Measurements from ENCODE around the gene CCDC185. TPM values are rescaled to one million over a fixed set of nuclear protein-coding genes. Genes with fewer than 3 reads are reported as not detected.
"Not testable (repeated sequence)": the region's sequence is repeated elsewhere in the genome, so short reads cannot be mapped to it uniquely, and the experiment has no call there.

CCDC185 gene
- total RNA-seq, 1 donor from 2014 or later = not detected

DNA sequence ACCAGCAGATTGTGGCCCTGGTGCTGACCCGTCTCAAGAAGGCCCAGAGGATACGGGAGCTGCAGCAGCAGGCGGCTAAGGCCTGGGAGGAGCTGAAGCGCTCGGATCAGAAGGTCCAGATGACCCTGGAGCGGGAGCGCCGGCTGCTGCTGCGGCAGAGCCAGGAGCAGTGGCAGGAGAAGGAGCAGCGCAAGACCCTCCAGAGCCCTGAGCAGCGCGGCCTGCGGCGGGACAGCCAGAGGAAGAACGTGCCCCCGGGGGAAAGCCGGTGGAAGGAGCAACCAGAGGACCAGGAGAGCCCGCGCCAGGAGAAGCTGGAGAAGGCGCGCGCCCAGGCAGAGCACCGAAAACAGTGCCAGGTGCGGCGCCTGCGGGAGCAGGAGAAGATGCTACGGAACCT lies 1.0 kb downstream of the CCDC185 start:
- Mint-ChIP-seq H3K4me1 (ENCODE audit: unreplicated experiment) (no peaks in the 10 kb centered on the region), H3K9me3 (ENCODE audit: unreplicated experiment) (peaks cover 4% of the 10 kb centered on the region), H3K4me3 (ENCODE audit: unreplicated experiment) (no peak overlapping the region), H3K36me3 (ENCODE audit: unreplicated experiment) (no peaks in the 10 kb centered on the region), H3K27me3 (ENCODE audit: unreplicated experiment) (no peaks in the 10 kb centered on the region), H3K27ac (ENCODE audit: unreplicated experiment) (no peak overlapping the region)
- no peak for DNase-seq (ENCODE audit: extremely low spot score, unreplicated experiment)
- TF ChIP-seq, protein P1, sequence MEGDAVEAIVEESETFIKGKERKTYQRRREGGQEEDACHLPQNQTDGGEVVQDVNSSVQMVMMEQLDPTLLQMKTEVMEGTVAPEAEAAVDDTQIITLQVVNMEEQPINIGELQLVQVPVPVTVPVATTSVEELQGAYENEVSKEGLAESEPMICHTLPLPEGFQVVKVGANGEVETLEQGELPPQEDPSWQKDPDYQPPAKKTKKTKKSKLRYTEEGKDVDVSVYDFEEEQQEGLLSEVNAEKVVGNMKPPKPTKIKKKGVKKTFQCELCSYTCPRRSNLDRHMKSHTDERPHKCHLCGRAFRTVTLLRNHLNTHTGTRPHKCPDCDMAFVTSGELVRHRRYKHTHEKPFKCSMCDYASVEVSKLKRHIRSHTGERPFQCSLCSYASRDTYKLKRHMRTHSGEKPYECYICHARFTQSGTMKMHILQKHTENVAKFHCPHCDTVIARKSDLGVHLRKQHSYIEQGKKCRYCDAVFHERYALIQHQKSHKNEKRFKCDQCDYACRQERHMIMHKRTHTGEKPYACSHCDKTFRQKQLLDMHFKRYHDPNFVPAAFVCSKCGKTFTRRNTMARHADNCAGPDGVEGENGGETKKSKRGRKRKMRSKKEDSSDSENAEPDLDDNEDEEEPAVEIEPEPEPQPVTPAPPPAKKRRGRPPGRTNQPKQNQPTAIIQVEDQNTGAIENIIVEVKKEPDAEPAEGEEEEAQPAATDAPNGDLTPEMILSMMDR (IDR thresholded peaks at IDR 0.05) = no peak

DNA sequence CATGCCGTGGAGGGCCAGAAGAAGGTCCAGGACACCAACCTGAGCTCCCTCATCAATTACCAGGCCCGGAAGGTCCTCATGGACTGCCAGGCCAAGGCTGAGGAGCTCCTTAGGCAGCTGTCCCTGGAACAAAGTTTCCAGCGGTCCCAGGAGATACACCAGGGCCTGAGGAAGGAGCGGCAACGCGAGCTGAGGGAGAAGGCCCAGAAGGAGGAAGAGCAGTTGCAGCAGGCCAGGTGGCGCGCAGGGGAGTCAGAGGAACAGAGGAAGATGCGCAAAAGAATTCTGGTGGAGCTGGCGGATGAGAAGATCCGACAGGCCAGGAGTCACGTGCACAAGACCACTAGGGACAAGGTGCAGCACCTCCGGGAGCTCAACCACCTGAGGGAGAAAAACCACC lies 1.5 kb downstream of the CCDC185 start:
- H3K9me3 Mint-ChIP-seq (ENCODE audit: unreplicated experiment) = peaks cover 4% of the 10 kb centered on the region
- DNase-seq (ENCODE audit: extremely low spot score, unreplicated experiment) = no peak
- H3K4me1 Mint-ChIP-seq (ENCODE audit: unreplicated experiment) = no peaks in the 10 kb centered on the region
- no peaks in the 10 kb centered on the region for H3K27me3 Mint-ChIP-seq (ENCODE audit: unreplicated experiment)
- H3K4me3 Mint-ChIP-seq (ENCODE audit: unreplicated experiment) = no peak overlapping the region
- H3K27ac Mint-ChIP-seq (ENCODE audit: unreplicated experiment) = no peak overlapping the region
- H3K36me3 Mint-ChIP-seq (ENCODE audit: unreplicated experiment) = no peaks in the 10 kb centered on the region
- TF ChIP-seq, protein P1 (IDR thresholded peaks at IDR 0.05) = no peak

DNA sequence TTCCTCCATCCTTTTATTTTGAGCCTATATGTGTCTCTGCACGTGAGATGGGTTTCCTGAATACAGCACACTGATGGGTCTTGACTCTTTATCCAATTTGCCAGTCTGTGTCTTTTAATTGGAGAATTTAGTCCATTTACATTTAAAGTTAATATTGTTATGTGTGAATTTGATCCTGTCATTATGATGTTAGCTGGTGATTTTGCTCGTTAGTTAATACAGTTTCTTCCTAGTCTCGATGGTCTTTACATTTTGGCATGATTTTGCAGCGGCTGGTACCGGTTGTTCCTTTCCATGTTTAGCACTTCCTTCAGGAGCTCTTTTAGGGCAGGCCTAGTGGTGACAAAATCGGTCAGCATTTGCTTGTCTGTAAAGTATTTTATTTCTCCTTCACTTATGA lies 6.2 kb downstream of the CCDC185 start:
- H3K9me3 Mint-ChIP-seq (ENCODE audit: unreplicated experiment) = peaks cover 24% of the 10 kb centered on the region
- not testable (repeated sequence) for H3K36me3 Mint-ChIP-seq (ENCODE audit: unreplicated experiment); DNase-seq (ENCODE audit: extremely low spot score, unreplicated experiment); H3K4me1 Mint-ChIP-seq (ENCODE audit: unreplicated experiment); H3K27me3 Mint-ChIP-seq (ENCODE audit: unreplicated experiment); H3K4me3 Mint-ChIP-seq (ENCODE audit: unreplicated experiment); H3K27ac Mint-ChIP-seq (ENCODE audit: unreplicated experiment)

DNA sequence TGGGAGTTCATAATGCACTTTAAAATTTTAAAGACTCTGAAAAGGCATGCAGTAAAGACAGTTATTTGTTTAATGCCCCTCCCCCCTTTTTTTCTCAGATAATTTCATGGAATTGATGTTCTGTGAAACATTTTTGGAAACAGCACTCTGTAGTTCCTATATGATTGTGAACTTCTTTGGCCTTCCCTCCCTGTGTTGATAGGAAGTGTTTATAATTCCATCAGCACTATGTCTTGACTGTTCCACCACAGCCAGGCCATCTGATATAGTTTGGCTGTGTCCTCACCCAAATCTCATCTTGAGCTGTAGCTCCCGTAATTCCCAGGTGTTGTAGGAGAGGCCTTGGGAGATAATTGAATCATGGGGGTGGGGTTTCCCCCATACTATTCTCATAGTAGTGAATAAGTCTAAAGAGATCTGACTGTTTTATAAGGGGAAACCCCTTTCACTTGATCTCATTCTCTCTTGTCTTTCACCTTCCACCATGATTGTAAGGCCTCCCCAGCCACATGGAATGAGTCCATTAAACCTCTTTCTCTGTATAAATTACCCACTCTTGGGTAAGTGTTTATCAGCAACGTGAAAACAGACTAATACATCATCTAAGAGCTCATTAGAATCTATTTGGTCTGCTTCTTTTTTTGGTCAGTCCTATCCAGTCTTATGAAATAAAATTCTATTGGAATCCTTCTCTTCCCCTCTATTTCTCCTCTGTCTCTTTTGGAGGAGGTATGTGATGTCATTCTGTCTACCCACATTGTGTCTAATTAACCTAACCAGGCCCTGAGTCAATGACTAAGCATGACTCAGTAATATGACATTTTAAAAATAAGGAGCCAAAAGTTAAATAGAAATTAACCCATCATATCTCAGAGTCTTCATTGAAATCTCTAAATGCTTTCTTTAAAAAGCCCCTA lies 8.9 kb downstream of the CCDC185 start:
- Mint-ChIP-seq H3K4me1 (ENCODE audit: unreplicated experiment) (no peaks in the 10 kb centered on the region), H3K27ac (ENCODE audit: unreplicated experiment) (no peak overlapping the region), H3K36me3 (ENCODE audit: unreplicated experiment) (no peaks in the 10 kb centered on the region), H3K27me3 (ENCODE audit: unreplicated experiment) (peaks cover 2% of the 10 kb centered on the region), H3K4me3 (ENCODE audit: unreplicated experiment) (no peak overlapping the region), H3K9me3 (ENCODE audit: unreplicated experiment) (peaks cover 29% of the 10 kb centered on the region)
- TF ChIP-seq, protein P1 (IDR thresholded peaks at IDR 0.05) = no peak
- DNase-seq (ENCODE audit: extremely low spot score, unreplicated experiment) = no peak

DNA sequence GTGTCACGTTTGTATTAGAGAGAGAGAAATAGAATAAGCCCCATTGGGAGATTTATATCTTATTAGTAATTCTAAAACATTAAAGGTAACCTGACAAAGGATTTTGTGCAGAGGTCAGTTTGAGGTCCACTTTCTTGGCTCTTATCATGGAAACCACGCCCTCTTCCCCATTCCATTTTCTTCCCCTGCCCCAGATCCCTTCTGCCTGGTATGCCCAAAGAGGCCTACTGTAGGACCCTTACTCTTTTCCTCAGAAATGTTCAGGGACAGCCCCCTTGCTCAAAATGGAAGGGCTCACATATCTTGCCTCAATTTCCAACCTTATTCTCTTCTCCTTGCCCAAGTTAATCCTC lies 9.6 kb downstream of the CCDC185 start:
- no peak overlapping the region for H3K27ac Mint-ChIP-seq (ENCODE audit: unreplicated experiment)
- H3K4me1 Mint-ChIP-seq (ENCODE audit: unreplicated experiment) = no peaks in the 10 kb centered on the region
- H3K9me3 Mint-ChIP-seq (ENCODE audit: unreplicated experiment) = peaks cover 29% of the 10 kb centered on the region
- TF ChIP-seq, protein P1 (IDR thresholded peaks at IDR 0.05) = no peak
- no peak for DNase-seq (ENCODE audit: extremely low spot score, unreplicated experiment)
- H3K27me3 Mint-ChIP-seq (ENCODE audit: unreplicated experiment) = peaks cover 3% of the 10 kb centered on the region
- no peak overlapping the region for H3K4me3 Mint-ChIP-seq (ENCODE audit: unreplicated experiment)
- H3K36me3 Mint-ChIP-seq (ENCODE audit: unreplicated experiment) = no peaks in the 10 kb centered on the region

Data from osteocyte (in vitro differentiated cells).